GM19099 (cell line): ENCODE results near the gene CRTC1.

ENCODE experiments used
- POLR2A ChIP-seq: IDR thresholded peaks from 3 replicates; pipeline ENCODE4 v1.6.1; 2011; ENCODE audit warnings: low read depth; ENCODE audit not compliant: insufficient read length; ENCODE audit errors: extremely low read depth

Gene CRTC1

GRCh38 chr19:18718015-18718526, 34.6 kb downstream of the CRTC1 start:
- TF ChIP-seq POLR2A, result no peak

- TF ChIP-seq POLR2A, result no peak
These were observed 35.5 kb downstream of the CRTC1 start for GRCh38 chr19:18718846-18719458.

- no peak for TF ChIP-seq POLR2A
These were observed 36.1 kb downstream of the CRTC1 start for GRCh38 chr19:18719541-18719940.

- TF ChIP-seq POLR2A, result no peak
These were observed 40.4 kb downstream of the CRTC1 start for GRCh38 chr19:18723871-18724377.

- TF ChIP-seq POLR2A, result no peak
These were observed 42.6 kb downstream of the CRTC1 start for GRCh38 chr19:18725841-18726770.

- TF ChIP-seq POLR2A, result no peak
These were observed 43.4 kb downstream of the CRTC1 start for GRCh38 chr19:18726846-18727245.

GRCh38 chr19:18729933-18730530, 46.6 kb downstream of the CRTC1 start:
- TF ChIP-seq POLR2A, result no peak

- no peak for TF ChIP-seq POLR2A
These were observed 47.5 kb downstream of the CRTC1 start for GRCh38 chr19:18730885-18731513.

- no peak for TF ChIP-seq POLR2A
These were observed 48.1 kb downstream of the CRTC1 start for GRCh38 chr19:18731562-18732008.

- TF ChIP-seq POLR2A, result no peak
These were observed 49.7 kb downstream of the CRTC1 start for GRCh38 chr19:18733196-18733647.

GRCh38 chr19:18735324-18735723, 51.8 kb downstream of the CRTC1 start:
- no peak for TF ChIP-seq POLR2A

GRCh38 chr19:18735752-18736151, 52.3 kb downstream of the CRTC1 start:
- TF ChIP-seq POLR2A, result no peak

GRCh38 chr19:18736415-18737336, 53.2 kb downstream of the CRTC1 start:
- no peak for TF ChIP-seq POLR2A

- no peak for TF ChIP-seq POLR2A
These were observed 54.0 kb downstream of the CRTC1 start for GRCh38 chr19:18737337-18737953.

- no peak for TF ChIP-seq POLR2A
These were observed 54.5 kb downstream of the CRTC1 start for GRCh38 chr19:18737954-18738351.
